ENCODE data around the gene STARD7. TPM values are rescaled to one million over a fixed set of nuclear protein-coding genes. Genes with fewer than 3 reads are reported as not detected.

STARD7 gene
- total and polyA plus RNA-seq, 9 of the 15 experiments (the other 6 are each of a cell fraction or from before 2014, with no cell fraction given), result 90.9 to 196 (median 145) TPM

- ATAC-seq, result peak; percentile 37; the same call in 1 of the 3 replicates
- in situ Hi-C loops (cut with MboI) (no loop called here), intact Hi-C loops (cut with micrococcal nuclease) (no loop called here)
- peaks cover 0 to 12% of the 10 kb centered on the region in 2 experiments; a peak in 2 of 5 replicates for H3K4me1 ChIP-seq (replicated peaks in 1 of 2; ENCODE audit: control insufficient read depth in 2 of 2, insufficient read depth in 2 of 2, low read length in 2 of 2)
- peak; percentile 19 for FAIRE-seq
- DNase-seq (ENCODE audit: extremely low read depth in 1 of 4, low spot score in 3 of 4), result no peak
- H3K4me3 ChIP-seq, result no peak overlapping the region
- no peak overlapping the region for H3K4me2 ChIP-seq (ENCODE audit: insufficient read depth, low read length)
- no peak overlapping the region for H3K9ac ChIP-seq (ENCODE audit: insufficient read depth in 1 of 2, low read depth in 2 of 2, low read length in 2 of 2)
- no peaks in the 10 kb centered on the region for H3K9me3 ChIP-seq (replicated peaks; ENCODE audit: control insufficient read depth, insufficient read depth, low read depth, low read length)
- ChIA-PET CTCF (ENCODE audit: low intra/inter-chr PET ratio) (no interaction called here), POLR2A (interaction anchor here (1.2 kb wide), 1 partner anchor 11 kb away, joined by 3 read pairs; the partner anchor contains the start of gene STARD7)
- H3K27me3 ChIP-seq (ENCODE audit: control insufficient read depth in 2 of 2, insufficient read depth in 2 of 2, low read length in 2 of 2), result no peaks in the 10 kb centered on the region
- H4K20me1 ChIP-seq (replicated peaks; ENCODE audit: control insufficient read depth, insufficient read depth, low read length), result no peaks in the 10 kb centered on the region; the same call in 1 of the 2 replicates
- H3K36me3 ChIP-seq (ENCODE audit: control insufficient read depth, insufficient read depth, low read length), result peaks cover 64% of the 10 kb centered on the region
- peak; percentile 27; the same call in 1 of the 2 replicates for TF ChIP-seq FOSL1 (tag; conservative IDR thresholded peaks at IDR 0.05)
- no peak for TF ChIP-seq XRCC4 (IDR thresholded peaks at IDR 0.05; ENCODE audit: extremely low read depth, insufficient read depth, insufficient read length)
- no peak for TF ChIP-seq HEY1 (CRISPR knock-in tag; IDR thresholded peaks at IDR 0.05; ENCODE audit: borderline replicate concordance)
- TF ChIP-seq GTF2A2 (tag; IDR thresholded peaks at IDR 0.05), result no peak
- TF ChIP-seq ZNF766 (CRISPR knock-in tag; conservative IDR thresholded peaks at IDR 0.05), result peak; percentile 93
- peak; percentile 19; the same call in 1 of the 2 replicates for TF ChIP-seq ATF3 (IDR thresholded peaks at IDR 0.05)
- TF ChIP-seq ATF3 (CRISPR knock-in tag; conservative IDR thresholded peaks at IDR 0.05), result no peak
- WGBS (ENCODE audit: insufficient coverage, low coverage, missing lambda C conversion rate), result 64% methylated on average over 5 of the region's 5 CpGs
- no peak overlapping the region for H3K27ac ChIP-seq (ENCODE audit: extremely low read depth, low read depth, low read length)
- peaks cover 4% of the 10 kb centered on the region for H3K9me1 ChIP-seq (ENCODE audit: control insufficient read depth, insufficient read depth, low read length)
- H3K79me2 ChIP-seq (ENCODE audit: control insufficient read depth, insufficient read depth, low read length), result peaks cover 84% of the 10 kb centered on the region
- no peak overlapping the region for H2AFZ ChIP-seq (ENCODE audit: low read depth, low read length)
- no TSS peak for BruUV-seq (replicated peaks)
These were observed 10.9 kb downstream of the STARD7 start for GRCh38 chr2:96197546-96198255.

Data from K562 (cell line).